GM13977 (cell line): ENCODE data around the gene TREM1.

Experiments
- DNase-seq: peaks from one replicate; pipeline ENCODE4 v3.0.0; 2012; ENCODE audit warnings: low spot score
- in situ Hi-C: fragments of 300-500 bp; cut with MboI; formaldehyde crosslinking; loops from one replicate; pipeline ENCODE4 v1.12.0; 2022; ENCODE audit warnings: low sequenced_read_pairs, low pct_unique_long_range_greater_than_20kb, mixed read lengths, inconsistent platforms; ENCODE audit not compliant: unreplicated experiment
- TF ChIP-seq, protein P1 (sequence below): IDR thresholded peaks from 2 replicates; pipeline ENCODE4 v1.5.1; 2012; ENCODE audit warnings: mild to moderate bottlenecking, control low read depth; ENCODE audit not compliant: insufficient read depth; ENCODE audit errors: extremely low read depth, missing control alignments

TREM1 gene

DNA sequence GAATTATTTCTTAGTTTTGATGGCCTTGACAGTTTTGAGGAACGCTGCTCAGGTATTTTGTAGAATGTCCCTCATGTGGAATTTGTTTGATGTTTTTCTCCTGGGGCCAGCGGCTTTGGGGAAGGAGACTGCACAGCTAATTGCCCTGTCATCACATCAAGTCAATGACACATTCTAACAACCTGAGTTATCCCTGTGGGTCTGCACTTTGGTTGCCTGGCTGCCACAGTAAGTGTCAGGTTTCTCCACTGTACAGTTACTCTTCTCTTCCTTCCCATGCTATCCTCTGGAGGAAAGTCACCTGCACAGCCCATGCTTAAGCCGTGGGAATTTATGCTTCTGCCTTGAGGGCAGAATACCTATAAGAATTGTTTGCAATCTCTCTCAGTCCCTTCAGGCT, 59.7 kb downstream of the TREM1 start:
- in situ Hi-C loops, result no loop called here
- no peak for DNase-seq
- TF ChIP-seq, protein P1, sequence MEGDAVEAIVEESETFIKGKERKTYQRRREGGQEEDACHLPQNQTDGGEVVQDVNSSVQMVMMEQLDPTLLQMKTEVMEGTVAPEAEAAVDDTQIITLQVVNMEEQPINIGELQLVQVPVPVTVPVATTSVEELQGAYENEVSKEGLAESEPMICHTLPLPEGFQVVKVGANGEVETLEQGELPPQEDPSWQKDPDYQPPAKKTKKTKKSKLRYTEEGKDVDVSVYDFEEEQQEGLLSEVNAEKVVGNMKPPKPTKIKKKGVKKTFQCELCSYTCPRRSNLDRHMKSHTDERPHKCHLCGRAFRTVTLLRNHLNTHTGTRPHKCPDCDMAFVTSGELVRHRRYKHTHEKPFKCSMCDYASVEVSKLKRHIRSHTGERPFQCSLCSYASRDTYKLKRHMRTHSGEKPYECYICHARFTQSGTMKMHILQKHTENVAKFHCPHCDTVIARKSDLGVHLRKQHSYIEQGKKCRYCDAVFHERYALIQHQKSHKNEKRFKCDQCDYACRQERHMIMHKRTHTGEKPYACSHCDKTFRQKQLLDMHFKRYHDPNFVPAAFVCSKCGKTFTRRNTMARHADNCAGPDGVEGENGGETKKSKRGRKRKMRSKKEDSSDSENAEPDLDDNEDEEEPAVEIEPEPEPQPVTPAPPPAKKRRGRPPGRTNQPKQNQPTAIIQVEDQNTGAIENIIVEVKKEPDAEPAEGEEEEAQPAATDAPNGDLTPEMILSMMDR, result no peak

GRCh38 chr6:41224800-41225199, 61.7 kb downstream of the TREM1 start:
- TF ChIP-seq, protein P1, result no peak
- DNase-seq, result no peak
- in situ Hi-C loops, result no loop called here
